PC-9 (cell line): Measurements from ENCODE around the gene GLT8D1.

Experiments
- EZH2 ChIP-seq: fragments of 200-600 bp; sonication (generic); IDR thresholded peaks from 2 replicates; pipeline ENCODE4 v1.8.0; 2017; ENCODE audit warnings: antibody characterized with exemption, low read depth
- TF ChIP-seq, protein P1 (sequence below): fragments of 200-600 bp; sonication (generic); conservative IDR thresholded peaks from 2 replicates; pipeline ENCODE4 v1.6.1; 2017; ENCODE audit warnings: mixed run types, antibody characterized with exemption, mild to moderate bottlenecking, moderate library complexity

DNA sequence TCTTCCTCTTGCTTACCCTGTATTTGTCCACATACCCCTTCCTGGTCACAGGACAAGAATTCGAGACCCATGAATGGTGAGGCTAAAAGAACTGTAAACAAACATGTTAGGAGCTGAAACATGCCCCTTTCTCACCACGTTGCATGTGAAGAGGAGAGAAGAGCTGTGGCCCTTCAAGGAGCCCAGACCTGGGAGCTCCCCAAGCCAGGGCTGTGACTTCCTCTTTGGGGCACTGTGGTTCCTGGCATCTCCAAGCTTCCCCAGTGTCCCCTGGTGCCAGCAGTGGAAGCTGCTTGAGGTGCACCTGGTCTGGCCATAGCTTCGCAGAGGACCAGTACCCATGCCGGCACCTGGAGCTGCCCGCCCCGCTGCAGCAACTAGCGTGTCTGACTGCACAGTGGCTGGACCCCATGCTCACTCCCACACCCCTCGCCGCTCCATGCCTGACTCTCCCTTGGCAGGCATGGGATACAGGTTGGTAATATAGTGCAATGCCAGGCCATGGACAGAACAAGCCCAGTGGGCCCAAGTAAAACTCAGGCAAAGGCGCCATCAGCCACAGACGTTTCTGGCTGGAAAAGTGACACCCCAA, 10.2 kb upstream of the GLT8D1 start:
- TF ChIP-seq, protein P1, sequence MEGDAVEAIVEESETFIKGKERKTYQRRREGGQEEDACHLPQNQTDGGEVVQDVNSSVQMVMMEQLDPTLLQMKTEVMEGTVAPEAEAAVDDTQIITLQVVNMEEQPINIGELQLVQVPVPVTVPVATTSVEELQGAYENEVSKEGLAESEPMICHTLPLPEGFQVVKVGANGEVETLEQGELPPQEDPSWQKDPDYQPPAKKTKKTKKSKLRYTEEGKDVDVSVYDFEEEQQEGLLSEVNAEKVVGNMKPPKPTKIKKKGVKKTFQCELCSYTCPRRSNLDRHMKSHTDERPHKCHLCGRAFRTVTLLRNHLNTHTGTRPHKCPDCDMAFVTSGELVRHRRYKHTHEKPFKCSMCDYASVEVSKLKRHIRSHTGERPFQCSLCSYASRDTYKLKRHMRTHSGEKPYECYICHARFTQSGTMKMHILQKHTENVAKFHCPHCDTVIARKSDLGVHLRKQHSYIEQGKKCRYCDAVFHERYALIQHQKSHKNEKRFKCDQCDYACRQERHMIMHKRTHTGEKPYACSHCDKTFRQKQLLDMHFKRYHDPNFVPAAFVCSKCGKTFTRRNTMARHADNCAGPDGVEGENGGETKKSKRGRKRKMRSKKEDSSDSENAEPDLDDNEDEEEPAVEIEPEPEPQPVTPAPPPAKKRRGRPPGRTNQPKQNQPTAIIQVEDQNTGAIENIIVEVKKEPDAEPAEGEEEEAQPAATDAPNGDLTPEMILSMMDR = no peak
- no peak for TF ChIP-seq EZH2
